Urinary bladder (tissue), 4 donors: Measurements from ENCODE around the gene MT3. TPM values are rescaled to one million over a fixed set of nuclear protein-coding genes. Genes with fewer than 3 reads are reported as not detected.

Experiments
- DNase-seq: peaks from one replicate; pipeline ENCODE4 v3.0.0-alpha.2; 2015; ENCODE audit errors: extremely low spot score
- H3K27ac ChIP-seq: one replicate; pipeline ENCODE4 v1.5.1; 2013; ENCODE audit warnings: low read depth, mild to moderate bottlenecking, moderate library complexity
- H3K36me3 ChIP-seq: one replicate; pipeline ENCODE4 v1.6.1; 2013; ENCODE audit warnings: mild to moderate bottlenecking, moderate library complexity; ENCODE audit not compliant: insufficient read depth
- H3K4me1 ChIP-seq: one replicate; pipeline ENCODE4 v1.6.1; 2013; ENCODE audit warnings: mild to moderate bottlenecking, moderate library complexity; ENCODE audit not compliant: insufficient read depth
- H3K4me3 ChIP-seq: one replicate; pipeline ENCODE4 v1.5.1; 2013; ENCODE audit warnings: low read depth, low read length
- WGBS: extraction: QIAGEN DNeasy Blood & Tissue Kit; methylation state at CpG from one replicate; pipeline ENCODE4 v1.1.7; 2013; 5-methylcytosine and 5-hydroxymethylcytosine counted together
- polyA plus RNA-seq: library from polyadenylated mRNA; stranded (reverse); fragments of 200-250 nt; gene quantifications from one replicate; pipeline ENCODE4 v1.2.3, GENCODE V29; 2013
- total RNA-seq: library from RNA; depleted of rRNA; stranded (reverse); fragments of >200 nt; gene quantifications from one replicate; pipeline ENCODE4 v1.2.3, GENCODE V29; 2014
- donor health status: healthy with polysubstance abuse.
- donor health status: healthy.

The MT3 gene
- total and polyA plus RNA-seq, 2 donors, result 1.1 to 8.7 TPM

DNA sequence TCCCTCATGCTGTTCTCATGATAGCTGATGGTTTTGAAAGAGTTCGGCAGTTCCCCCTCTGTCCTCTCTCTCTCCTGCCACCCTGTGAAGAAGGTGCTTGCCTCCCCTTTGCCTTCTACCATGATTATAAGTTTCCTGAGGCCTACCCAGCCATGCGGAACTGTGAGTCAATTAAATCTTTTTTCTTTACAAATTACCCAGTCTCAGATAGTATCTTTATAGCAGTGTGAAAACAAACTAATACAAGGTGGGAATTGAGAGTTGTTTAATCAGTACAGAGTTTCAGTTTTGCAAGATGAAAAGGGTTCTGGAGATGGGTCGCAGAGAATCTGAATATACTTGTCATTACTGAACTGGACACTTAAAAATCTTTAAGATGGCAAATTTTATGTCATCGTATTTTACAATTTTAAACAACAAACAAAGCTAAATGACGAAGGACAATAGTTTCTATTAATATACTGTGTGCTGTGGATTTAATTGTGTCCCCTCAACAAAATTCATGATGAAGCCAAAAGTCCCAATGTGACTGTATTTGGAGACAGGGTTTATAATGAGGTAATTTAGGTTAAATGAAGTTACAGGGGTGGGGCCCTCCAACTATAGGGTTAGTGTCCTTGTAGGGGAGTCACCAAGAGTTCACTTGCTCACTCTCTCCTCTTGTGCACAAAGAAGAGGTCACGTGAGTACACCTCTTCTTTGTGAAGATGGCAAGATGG is 4.4 kb downstream of the MT3 start:
- H3K36me3 ChIP-seq, result no peaks in the 10 kb centered on the region
- H3K4me1 ChIP-seq, result peaks cover 2% of the 10 kb centered on the region
- WGBS, result 90% methylated on average over 6 of the region's 6 CpGs
- H3K27ac ChIP-seq, result no peak overlapping the region
- no peak for DNase-seq
- H3K4me3 ChIP-seq, result no peak overlapping the region

DNA sequence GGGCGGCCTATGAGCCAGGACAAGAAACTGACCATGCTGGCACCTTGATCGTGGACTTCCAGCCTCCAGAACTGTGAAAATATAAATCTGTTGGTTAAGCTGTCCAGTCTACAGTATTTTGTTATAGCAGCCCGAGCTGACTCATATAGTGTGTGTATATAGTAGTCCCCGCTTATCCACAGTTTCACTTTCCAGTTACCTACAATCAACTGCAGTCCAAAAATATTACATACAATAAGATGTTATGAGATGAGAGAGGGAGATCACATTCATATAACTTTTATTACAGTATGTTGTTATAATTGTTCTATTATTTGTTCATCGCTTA is 4.9 kb downstream of the MT3 start:
- Histone ChIP-seq H3K27ac (no peak overlapping the region), H3K4me1 (no peaks in the 10 kb centered on the region), H3K36me3 (no peaks in the 10 kb centered on the region), H3K4me3 (no peak overlapping the region)
- WGBS, result 84% methylated on average over 5 of the region's 5 CpGs
- DNase-seq, result no peak

DNA sequence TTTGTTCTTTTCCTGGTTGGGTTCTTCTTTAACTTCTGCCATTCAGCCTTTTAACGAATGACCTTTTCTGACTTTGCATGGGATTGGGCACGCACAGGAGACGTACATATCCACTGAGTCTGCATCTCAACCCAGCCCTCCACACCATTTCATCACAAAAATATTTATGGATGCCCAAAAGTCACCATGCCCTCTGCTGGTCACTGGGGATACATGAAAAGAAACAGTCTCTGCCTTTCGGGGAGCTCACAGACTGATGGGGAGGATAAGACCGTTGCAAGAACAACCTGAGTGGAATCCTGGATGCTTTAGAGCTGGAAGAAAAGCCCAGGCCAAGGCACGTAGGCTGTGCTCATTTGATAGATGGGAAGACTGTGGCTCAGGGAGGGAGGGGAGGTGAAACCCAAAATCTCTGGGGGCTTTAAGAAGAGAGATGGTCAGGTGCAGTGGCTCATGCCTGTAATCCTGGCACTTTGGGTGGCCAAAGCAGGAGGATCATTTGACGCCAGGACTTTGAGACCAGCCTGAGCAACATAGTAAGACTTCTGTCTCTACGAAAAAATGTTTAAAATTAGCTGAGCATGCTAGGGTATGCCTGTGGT is 11.2 kb downstream of the MT3 start:
- no peaks in the 10 kb centered on the region for H3K36me3 ChIP-seq
- H3K27ac ChIP-seq, result no peak overlapping the region
- WGBS, result 33% methylated on average over 8 of the region's 8 CpGs
- no peak for DNase-seq
- no peak overlapping the region for H3K4me3 ChIP-seq
- no peaks in the 10 kb centered on the region for H3K4me1 ChIP-seq

DNA sequence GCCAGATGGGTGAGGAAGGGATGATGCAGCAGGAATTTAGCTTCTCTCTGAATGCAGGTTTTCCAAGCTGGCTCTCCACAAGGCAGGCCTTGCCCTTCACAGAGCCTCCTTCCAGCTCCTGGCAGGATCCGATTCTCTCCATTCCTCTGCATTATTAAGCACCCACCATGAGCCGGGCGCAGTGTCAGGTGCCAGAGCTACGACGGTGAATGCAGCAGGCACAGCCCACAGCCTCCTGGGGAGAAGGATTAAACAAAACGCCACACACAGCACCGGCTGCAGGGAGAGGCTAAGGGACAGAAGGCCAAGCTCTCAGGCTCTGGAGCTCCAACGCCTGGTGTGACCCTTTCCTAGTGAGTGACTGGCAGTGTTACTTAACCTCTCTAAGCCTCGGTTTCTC is 12.0 kb downstream of the MT3 start:
- no peak overlapping the region for H3K4me3 ChIP-seq
- no peaks in the 10 kb centered on the region for H3K4me1 ChIP-seq
- no peaks in the 10 kb centered on the region for H3K36me3 ChIP-seq
- WGBS, result 68% methylated on average over 9 of the region's 9 CpGs
- no peak overlapping the region for H3K27ac ChIP-seq
- no peak for DNase-seq

DNA sequence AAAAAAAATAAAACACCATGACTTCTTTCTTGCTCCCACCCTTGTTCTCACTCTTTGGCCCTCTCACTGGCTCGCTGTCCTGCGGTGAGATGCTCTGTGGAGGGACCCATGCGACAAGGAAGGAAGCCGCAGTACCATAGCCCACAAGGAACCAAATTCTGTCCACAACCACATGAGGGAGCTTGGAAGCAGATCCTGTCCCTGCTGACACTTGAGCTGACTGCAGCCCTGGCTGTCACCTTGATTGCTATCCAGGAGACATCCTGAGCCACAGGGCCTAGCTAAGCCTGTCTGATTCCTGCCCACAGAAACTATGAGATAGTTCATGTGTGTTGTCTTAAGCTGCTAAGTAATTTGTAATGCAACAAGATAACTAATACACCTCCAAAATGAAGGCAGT is 14.3 kb downstream of the MT3 start:
- no peak for DNase-seq
- Histone ChIP-seq H3K27ac (no peak overlapping the region), H3K4me3 (no peak overlapping the region), H3K4me1 (no peaks in the 10 kb centered on the region), H3K36me3 (no peaks in the 10 kb centered on the region)
- 68% methylated on average over 4 of the region's 4 CpGs for WGBS

DNA sequence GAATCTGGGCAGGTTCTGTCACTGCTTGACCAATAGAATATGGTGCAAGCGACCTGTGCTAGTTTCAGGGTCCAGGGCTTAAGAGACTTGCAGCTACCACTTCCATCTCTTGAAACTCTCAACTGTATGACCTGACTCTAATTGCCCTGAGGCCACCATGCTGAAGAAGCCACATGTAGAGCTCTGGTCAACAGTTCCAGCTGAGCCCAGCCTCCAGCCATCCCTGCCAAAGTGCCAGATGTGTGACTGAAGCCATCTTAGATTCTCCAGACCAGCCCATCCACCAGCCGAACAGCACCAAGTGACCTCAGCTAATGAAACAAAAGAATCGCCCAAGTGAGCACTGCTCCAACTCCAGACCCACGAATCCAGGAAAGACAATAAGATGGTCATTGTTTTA is 15.6 kb downstream of the MT3 start:
- Histone ChIP-seq H3K4me3 (no peak overlapping the region), H3K4me1 (no peaks in the 10 kb centered on the region), H3K27ac (no peak overlapping the region), H3K36me3 (no peaks in the 10 kb centered on the region)
- DNase-seq, result no peak
- WGBS, result 90% methylated on average over 4 of the region's 4 CpGs

DNA sequence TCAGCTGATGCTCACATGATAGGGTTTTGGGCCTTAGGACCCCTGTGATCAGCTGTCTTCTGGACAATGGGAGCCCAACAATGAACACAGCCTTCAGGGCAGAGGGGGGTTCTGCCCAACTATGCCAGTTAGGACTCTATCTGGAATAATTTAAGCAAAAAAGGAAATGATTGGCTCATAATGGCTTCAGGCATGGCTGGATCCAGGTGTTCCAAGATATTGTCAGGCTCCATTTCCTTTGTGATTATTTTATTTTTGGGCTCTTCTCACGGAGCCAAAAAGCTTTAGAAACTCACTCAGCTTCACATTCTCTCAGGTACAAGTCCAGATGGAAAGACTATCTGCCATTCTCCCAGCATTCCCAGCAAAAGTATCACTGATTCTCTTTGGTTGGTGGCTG is 16.1 kb downstream of the MT3 start:
- 86% methylated on average over 1 of the region's 1 CpG for WGBS
- Histone ChIP-seq H3K4me1 (no peaks in the 10 kb centered on the region), H3K4me3 (no peak overlapping the region), H3K27ac (peak overlapping the region; percentile 49), H3K36me3 (no peaks in the 10 kb centered on the region)
- DNase-seq, result no peak

DNA sequence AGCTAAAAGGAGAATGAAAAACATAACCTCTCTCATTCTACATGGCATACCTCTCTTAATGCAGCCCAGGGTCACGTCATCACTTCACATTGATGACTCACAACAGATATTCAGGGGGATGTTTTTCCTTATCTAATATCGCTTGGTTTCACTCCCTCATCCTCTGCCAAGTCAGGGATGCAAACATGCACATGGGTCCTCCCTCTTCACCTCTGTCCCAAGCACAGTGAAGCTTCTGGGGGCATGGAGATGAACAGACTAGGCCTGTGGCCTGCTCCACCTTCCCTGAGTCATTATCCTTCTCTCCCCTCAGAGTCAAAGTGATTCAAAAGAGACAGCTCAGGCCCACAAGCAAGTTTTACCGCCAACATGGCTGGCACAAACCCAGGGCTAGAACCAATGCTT is 16.7 kb downstream of the MT3 start:
- no peak for DNase-seq
- WGBS, result 33% methylated on average over 3 of the region's 3 CpGs
- Histone ChIP-seq H3K36me3 (no peaks in the 10 kb centered on the region), H3K27ac (peak overlapping the region; percentile 49), H3K4me3 (no peak overlapping the region), H3K4me1 (no peaks in the 10 kb centered on the region)

DNA sequence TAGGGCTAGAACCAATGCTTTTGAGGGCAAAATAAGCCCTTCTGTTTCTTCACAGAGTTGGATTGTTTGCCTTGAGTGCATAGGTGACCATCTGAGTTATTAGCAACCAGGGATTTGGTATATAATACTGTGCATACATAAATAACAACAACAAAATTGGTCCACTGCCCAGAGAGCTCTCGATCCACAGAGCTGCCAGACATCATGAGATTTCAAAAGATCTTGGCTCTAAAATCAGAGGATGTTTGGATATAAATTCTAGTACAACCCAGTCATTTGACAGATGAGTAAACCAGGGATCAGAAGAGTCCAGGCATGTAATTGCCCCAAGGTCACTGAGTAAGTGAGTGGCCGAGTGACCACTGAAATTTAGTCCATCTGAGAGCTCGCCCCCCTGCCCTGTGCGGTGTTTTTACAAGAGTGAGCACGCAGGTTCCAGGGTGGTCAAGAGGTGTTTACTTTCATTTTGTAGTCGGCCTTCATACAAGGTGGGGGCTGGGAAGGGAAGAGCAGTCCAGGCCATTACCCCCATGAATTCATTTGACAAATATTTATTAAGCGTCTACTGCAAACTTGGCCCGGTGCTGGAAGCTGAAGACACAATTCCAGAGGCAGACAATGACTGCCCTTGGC is 17.3 kb downstream of the MT3 start:
- H3K4me3 ChIP-seq, result no peak overlapping the region
- no peak for DNase-seq
- H3K36me3 ChIP-seq, result no peaks in the 10 kb centered on the region
- no peaks in the 10 kb centered on the region for H3K4me1 ChIP-seq
- WGBS, result 24% methylated on average over 8 of the region's 8 CpGs
- H3K27ac ChIP-seq, result peak overlapping the region; percentile 76

DNA sequence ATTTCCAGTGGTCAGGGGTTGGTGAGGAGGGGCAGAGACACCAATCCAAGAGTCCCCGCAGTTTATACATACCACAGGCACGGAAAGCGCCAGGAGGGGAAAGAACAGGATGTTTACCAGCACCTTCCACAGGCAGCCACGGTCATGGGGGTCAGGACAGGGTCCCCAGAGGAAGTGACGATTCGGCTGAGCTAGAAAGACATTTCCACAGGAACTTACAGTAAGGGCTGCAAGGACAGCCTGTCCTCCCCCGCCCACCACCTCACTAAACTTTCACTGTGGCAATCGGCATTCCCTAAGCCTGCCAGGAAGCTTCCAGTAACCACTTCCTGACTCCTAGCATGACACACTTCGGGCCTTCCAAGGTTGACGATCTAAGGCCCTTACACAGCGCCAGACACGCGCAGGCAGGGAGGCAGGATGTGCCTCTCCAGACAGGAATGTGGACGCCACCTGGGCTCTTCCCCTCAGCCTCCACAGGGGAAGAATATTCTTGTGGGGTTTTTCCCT is 17.8 kb downstream of the MT3 start:
- DNase-seq, result no peak
- H3K27ac ChIP-seq, result peak overlapping the region; percentile 90
- H3K4me3 ChIP-seq, result no peak overlapping the region
- H3K4me1 ChIP-seq, result no peaks in the 10 kb centered on the region
- 42% methylated on average over 14 of the region's 14 CpGs for WGBS
- no peaks in the 10 kb centered on the region for H3K36me3 ChIP-seq

DNA sequence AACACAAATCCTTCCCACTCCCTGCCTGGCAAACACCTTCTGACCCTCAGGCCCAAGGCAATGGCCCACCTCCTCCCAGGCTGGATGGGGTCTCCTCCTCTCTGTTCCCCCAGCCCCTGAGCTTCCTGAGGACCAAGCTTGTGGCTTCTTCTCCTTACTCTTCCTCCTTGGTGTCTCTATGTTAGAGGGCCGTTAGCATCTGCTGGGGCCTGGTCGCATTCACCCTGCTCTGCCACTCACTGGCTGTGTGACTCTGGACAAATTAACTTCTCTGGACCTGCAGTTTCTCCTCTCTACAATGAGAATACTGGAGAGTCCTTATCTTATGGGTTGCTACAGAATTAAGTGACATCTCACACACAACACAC is 18.3 kb downstream of the MT3 start:
- DNase-seq, result no peak
- Histone ChIP-seq H3K27ac (peak overlapping the region; percentile 90), H3K4me3 (no peak overlapping the region), H3K36me3 (no peaks in the 10 kb centered on the region), H3K4me1 (no peaks in the 10 kb centered on the region)
- WGBS, result 69% methylated on average over 2 of the region's 2 CpGs

DNA sequence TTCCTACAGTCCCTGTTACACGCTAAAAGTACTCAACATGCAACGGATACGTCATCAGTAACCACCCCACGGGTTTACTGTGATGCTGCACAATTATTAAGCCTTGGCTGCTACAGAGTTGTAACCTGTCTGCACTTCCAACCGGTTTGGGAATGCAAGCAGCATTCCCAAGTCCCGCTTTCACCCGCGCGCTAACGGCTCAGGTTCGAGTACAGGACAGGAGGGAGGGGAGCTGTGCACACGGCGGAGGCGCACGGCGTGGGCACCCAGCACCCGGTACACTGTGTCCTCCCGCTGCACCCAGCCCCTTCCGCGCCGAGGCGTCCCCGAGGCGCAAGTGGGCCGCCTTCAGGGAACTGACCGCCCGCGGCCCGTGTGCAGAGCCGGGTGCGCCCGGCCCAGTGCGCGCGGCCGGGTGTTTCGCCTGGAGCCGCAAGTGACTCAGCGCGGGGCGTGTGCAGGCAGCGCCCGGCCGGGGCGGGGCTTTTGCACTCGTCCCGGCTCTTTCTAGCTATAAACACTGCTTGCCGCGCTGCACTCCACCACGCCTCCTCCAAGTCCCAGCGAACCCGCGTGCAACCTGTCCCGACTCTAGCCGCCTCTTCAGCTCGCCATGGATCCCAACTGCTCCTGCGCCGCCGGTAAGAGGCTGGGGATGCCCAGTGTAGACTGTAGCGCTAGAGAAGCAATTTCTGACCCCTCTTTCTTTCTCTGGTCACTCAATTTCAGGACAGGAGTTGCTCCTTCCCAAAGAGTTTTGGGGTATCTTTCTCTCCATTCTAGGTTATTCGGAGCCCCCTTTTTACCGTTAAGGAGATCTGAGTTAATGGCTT is 18.9 kb downstream of the MT3 start, which contains the start of gene MT2A:
Gene MT2A, plus strand, starts transcription at position 542 of the 833 bp plus-strand sequence. Its CDS starts 72 bp downstream, at position 614.
- Histone ChIP-seq H3K4me3 (peak within 1 kb of the TSS; percentile 46), H3K36me3 (no peaks in the 10 kb centered on the region), H3K27ac (peak within 1 kb of the TSS; percentile 90), H3K4me1 (no peaks in the 10 kb centered on the region)
- peak; percentile 74 for DNase-seq
- 5% methylated on average over 62 of the region's 62 CpGs for WGBS

DNA sequence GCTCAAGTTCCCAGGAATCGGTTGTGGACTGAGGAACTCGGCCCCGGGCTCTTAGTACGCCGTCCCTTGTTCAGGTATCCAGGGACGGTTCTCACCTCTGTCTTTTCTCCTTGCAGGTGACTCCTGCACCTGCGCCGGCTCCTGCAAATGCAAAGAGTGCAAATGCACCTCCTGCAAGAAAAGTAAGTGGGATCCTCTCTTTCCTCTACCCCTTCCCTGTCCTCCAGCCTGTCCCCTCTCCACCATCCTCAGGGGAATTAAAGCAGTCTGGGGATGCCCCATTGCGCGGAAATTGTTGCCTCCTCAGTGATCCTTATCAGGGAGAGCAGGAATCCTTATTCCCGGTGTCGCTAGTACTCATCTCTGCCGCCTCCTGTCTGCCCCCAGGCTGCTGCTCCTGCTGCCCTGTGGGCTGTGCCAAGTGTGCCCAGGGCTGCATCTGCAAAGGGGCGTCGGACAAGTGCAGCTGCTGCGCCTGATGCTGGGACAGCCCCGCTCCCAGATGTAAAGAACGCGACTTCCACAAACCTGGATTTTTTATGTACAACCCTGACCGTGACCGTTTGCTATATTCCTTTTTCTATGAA is 19.6 kb downstream of the MT3 start:
- Histone ChIP-seq H3K27ac (no peak overlapping the region), H3K4me3 (peak overlapping the region; percentile 46), H3K4me1 (no peaks in the 10 kb centered on the region), H3K36me3 (no peaks in the 10 kb centered on the region)
- under 1% methylated on average over 21 of the region's 21 CpGs for WGBS
- no peak for DNase-seq
